Medulla oblongata (tissue), 1 donor: ENCODE measurements around the gene CENPS.
"Not testable (repeated sequence)": the region's sequence is repeated elsewhere in the genome, so short reads cannot be mapped to it uniquely, and the experiment has no call there.

Experiments
- DNase-seq: peaks from one replicate; pipeline ENCODE4 v3.0.0-alpha.2; 2015; ENCODE audit errors: extremely low spot score

Gene CENPS

DNA sequence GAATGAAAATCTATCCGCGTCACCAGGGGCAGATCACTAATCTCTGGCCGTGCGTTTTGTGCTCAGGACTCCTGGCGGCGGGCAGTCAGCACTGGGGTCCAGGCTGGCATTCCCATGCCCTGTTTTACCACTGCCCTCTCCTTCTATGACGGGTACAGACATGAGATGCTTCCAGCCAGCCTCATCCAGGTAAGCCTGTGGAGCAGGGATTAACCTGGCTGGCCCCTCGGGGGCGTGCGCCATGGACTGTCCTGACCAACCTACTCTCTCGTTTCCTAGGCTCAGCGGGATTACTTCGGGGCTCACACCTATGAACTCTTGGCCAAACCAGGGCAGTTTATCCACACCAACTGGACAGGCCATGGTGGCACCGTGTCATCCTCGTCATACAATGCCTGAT, 10.9 kb upstream of the CENPS start:
- no peak for DNase-seq

GRCh38 chr1:10421637-10422036, 8.6 kb upstream of the CENPS start:
- DNase-seq, result no peak

DNA sequence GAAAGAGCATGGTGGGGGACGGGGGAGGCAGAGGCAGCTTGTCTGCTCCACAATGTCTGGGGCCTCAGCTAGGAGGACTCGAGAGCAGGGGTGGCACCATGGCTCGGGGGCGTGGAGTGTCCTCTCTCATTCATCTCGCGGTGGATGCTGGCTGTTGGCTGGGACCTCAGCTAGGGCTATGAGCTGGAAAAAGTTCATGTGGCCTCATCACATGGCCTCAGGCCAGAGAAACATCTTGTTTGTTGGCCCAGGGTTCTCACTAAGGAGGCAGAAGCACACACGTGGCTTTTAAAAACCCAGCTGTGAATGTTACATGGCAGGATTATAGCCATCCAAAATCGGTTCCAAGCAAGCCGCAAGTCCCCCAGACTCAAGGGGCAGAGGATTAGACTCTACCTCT, 6.2 kb upstream of the CENPS start:
- no peak for DNase-seq

GRCh38 chr1:10424651-10425050, 5.6 kb upstream of the CENPS start:
- no peak for DNase-seq

DNA sequence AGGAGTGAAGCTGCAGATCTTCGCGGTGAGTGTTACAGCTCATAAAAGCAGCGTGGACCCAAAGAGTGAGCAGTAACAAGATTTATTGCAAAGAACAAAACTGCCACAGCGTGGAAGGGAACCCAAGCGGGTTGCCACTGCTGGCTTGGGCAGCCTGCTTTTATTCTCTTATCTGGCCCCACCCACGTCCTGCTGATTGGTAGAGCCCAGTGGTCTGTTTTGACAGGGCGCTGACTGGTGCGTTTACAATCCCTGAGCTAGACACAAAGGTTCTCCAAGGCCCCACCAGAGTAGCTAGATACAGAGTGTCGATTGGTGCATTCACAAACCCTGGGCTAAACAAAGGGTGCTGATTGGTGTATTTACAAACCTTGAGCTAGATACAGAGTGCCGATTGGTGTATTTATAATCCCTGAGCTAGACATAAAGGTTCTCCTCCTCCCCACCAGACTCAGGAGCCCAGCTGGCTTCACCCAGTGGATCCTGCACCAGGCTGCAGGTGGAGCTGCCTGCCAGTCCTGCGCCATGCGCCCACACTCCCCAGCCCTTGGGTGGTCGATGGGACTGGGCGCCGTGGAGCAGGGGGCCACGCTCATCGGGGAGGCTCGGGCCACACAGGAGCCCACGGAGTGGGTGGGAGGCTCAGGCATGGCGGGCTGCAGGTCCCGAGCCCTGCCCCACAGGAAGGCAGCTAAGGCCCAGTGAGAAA, 4.3 kb upstream of the CENPS start:
- DNase-seq, result not testable (repeated sequence)

GRCh38 chr1:10426535-10426848, 3.7 kb upstream of the CENPS start:
- not testable (repeated sequence) for DNase-seq

GRCh38 chr1:10428984-10429383, 1.2 kb upstream of the CENPS start:
- no peak for DNase-seq

GRCh38 chr1:10429868-10430215, 391 bp upstream of the CENPS start:
- peak; percentile 41 for DNase-seq

DNA sequence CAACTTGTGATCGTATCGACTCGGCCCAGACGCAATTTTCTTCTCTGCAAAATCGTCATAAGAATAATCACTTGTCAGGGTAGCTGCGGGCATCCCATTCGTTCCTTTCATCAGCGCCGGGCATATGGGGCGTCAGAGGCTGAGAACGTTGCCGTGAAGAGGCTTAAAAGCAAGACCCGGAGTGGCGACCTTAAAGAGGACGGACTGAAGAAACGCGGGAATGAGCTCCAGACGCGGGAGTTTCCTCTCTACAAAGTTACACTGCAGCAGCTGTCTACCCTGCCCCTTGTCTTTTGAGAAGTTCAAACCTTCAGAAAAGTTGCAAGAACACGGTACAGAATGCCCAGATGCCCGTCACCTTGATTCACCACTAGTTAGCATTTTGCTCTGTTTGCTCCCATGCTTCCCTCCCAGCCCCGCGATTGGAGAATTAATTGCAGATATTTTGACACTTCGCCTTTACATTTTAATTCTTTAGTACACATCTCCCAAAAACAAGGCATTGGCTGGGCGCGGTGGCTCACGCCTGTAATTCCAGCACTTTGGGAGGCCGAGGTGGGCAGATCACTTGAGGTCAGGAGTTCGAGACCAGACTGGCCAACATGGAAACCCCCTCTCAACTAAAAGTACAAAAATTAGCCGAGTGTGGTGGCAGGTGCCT, 967 bp downstream of the CENPS start:
- DNase-seq, result no peak

DNA sequence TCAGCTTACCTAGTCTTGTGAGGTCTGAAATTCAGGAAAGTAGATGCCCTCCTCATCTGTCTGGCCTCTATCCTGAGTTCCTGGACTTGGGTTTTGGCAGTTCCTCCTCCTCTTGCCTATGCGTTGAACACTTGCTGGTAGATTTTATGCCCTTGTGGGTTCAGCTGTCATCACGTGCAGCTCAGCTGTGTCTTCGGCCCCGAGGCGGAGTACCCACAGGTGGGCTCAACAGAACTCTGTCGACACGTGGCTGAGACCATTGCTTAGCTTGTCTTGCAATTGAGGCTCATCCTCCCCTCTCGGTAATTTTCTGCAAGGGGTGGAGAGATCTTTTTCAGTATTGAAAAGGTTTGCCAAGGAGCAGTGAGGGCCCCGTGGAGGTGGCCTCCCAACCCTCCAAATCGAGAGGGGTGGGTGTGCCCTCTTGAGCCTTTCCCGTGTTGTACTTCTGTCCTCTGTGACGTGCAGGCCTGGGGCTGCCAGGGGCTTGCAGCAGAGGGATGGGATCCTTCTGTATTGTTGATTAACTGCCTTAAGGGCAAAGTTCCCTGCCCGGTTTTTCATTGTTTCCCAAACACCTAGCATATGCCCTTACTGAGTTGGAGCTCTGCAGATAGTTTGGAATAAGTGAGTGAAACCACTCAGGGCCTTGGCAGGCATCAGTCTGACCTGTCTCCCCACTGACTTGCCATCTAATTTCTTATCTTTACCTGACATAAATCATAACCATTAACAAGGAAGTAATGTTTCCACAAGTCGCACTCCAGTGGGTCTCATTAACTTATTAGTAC, 2.9 kb downstream of the CENPS start:
- no peak for DNase-seq

DNA sequence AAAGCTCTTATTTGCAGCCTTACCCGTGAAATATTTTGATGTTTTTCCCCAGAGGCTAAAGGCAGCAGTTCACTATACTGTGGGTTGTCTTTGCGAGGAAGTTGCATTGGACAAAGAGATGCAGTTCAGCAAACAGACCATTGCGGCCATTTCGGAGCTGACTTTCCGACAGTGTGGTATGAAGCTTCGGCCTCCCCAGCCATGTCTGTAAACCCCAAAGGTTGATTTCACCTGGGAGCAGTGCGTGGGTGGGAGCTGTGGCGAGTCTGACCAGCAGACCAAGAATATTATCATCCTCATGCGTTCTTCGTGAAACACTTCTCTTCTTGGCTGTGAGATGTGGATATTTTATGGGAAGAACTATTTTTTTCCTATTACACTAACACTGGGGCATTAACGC, 3.6 kb downstream of the CENPS start:
- DNase-seq, result no peak

DNA sequence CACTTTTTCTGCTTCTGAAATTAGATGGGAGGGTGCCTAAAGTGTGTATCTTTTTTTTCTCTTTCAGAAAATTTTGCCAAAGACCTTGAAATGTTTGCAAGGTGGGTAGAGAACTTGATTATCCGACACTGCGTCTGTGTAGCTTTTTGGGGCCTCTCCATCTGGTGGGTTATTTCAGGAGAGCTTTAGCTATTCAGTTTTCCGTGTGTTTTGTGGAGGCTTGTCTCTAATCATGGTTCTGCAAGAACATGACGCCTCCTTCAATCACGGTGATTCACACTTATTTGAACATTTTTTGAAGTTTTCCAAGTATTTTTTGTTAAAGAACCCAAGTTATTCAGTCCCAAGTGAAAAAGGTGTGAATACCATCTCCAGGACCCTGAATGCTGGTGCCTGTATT, 4.4 kb downstream of the CENPS start:
- no peak for DNase-seq

- DNase-seq, result no peak
These were observed 6.8 kb downstream of the CENPS start for GRCh38 chr1:10437052-10437451.

GRCh38 chr1:10438677-10439163, 8.5 kb downstream of the CENPS start:
- no peak for DNase-seq

DNA sequence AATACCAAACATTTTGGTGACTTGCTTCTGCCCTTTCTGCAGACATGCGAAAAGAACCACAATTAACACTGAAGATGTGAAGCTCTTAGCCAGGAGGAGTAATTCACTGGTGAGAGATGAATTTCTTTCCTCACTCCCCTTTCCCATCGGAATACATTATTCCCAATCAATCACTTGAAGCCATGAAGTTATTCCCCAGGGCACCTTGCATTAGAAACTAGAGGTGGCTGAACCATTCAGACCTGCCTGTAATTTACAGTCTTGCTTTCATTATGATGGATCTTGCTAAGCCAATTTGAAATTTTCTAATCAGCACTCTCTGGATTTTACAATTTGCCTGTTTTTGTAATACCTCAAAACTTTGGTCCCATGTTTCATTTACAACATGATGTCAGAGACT, 10.1 kb downstream of the CENPS start:
- no peak for DNase-seq

DNA sequence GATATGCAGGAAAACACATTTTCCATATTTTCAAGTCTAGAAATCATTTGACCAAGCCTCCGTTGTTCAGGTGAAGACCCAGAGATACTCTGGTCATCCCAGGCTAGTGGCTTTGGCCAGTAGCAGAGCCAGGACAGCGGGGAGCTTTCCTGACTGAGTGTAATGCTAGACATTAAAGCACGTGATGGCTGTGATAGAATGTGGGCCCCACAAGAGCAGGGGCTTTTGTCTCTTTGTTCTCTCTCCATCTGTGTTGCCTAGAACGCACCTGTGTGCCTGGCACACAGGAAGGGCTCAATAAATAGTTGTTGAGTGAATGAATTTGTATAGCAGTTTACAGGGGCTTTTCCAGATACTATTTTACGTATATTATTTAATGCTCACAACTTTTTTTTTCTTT, 10.6 kb downstream of the CENPS start:
- DNase-seq, result no peak

DNA sequence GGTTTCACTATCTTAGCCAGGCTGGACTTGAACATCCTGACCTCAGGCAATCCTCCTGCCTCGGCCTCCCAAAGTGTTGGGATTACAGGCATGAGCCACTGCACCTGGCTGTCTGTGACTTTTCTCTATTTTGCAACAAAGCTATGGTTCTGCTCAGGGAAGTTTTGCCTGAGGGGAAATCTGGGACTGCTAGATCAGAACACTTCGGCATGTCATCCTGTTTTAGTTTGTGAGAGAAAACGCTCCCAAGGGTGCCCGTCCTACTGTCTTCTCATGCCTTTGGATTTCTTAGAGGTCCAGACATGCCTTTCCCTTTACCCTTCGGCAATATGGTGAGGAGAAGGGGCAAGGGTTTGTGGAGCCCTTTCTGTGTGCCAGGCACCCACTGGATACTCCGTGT, 14.0 kb downstream of the CENPS start:
- DNase-seq, result no peak

DNA sequence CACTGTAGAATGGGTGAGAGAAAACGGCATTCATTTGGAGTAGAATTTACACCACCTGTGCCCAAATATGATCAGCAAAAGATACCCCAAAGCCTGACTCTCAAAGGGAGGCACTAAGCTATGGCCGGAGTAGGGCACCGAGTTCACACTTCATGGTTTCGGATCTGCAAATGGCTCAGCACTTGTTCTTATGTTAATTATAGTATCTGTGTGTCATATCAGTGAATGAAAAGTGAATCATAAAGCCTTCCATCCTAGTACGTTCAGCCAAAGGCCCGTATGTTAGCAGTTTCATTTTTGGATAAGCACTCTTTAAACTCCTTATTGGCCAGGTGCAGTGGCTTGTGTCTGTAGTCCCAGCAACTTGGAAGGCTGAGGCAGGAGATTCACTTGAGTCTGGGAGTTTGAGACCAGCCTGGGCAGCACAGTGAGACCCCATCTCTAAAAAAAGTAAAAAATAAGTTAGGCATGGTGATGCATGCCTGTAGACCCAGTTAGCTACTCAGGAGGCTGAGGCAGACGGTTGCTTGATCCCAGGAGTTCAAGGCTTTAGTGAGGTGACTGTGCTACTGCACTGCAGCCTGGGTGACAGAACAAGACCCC, 14.7 kb downstream of the CENPS start:
- DNase-seq, result no peak

DNA sequence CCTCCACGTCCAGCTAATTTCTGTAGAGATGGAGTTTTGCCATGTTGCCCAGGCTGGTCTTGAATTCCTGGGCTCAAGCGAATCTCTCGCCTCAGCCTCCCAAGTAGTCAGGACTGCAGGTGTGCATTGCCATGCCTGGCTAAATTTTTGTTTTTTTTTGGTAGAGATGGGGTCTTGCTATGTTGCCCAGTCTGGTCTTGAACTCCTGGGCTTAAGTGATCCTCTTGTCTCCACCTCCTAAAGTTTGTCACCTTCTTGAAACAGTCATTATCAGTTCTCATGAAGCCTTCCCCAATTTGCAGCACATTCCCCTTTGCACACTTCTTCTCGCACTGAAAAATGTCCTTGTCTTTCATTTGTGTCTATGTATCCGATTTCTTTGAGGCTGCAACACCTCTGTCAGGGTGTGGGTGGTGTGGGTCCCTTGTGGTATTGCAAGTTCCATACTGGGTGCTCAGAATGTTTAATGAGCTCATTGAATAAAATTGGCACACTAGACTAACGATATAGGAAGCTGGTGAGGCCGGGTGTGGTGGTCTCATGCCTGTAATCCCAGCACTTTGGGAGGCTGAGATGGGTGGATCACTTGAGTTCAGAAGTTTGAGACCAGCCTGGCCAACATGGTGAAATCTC, 16.7 kb downstream of the CENPS start:
- no peak for DNase-seq

GRCh38 chr1:10449751-10450150, 19.5 kb downstream of the CENPS start, which contains the start of gene CORT:
CORT (plus strand) TSS chr1:10450031; CDS start chr1:10450224, 193 bp downstream.
- no peak for DNase-seq

DNA sequence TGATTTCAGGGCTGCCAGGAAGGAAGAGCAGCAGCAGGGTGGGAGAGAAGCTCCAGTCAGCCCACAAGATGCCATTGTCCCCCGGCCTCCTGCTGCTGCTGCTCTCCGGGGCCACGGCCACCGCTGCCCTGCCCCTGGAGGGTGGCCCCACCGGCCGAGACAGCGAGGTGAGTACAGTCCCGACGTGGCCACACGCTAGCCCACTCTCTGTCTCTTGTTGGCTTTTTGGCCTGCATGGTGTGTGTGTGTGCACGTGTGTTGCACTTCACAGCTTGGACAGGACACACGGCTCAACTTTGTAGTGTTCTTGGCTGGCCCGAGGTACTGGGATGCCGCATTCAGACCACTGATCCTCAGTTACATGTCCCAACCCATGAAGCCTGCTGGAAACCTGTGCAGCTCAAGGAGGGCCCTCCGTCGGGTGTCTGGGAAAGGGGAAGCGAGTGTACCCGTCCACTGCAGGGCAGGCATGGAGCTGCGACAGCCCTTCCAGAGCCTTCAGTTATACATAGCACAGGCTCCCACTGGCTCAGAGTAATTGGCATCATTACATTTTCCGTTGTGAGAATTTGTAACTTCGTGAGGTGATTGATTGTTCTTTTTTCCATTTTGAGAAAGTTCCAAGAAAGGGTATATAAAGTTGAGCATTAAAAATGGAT, 20.1 kb downstream of the CENPS start:
- DNase-seq, result no peak
